SK-N-SH treated with all-trans-retinoic acid at 6 μM for 48 hours (cell line): ENCODE data around the gene SEC14L2.

Experiments used
- ARNTL ChIP-seq: fragments of 450-650 bp; formaldehyde crosslinking; IDR thresholded peaks from 2 replicates; pipeline ENCODE4 v1.5.0; 2020; ENCODE audit warnings: low read depth, mild to moderate bottlenecking, moderate library complexity, borderline replicate concordance
- ESRRG ChIP-seq: fragments of 250-450 bp; sonication (Bioruptor Pico); IDR thresholded peaks from 2 replicates; pipeline ENCODE4 v1.6.1; 2021; ENCODE audit warnings: mild to moderate bottlenecking
- ISL1 ChIP-seq: fragments of 250-450 bp; sonication (Bioruptor Pico); IDR thresholded peaks from 2 replicates; pipeline ENCODE4 v2.1.2; 2022; ENCODE audit warnings: mild to moderate bottlenecking, moderate library complexity
- OSR1 ChIP-seq: fragments of 250-450 bp; sonication (Bioruptor Pico); IDR thresholded peaks from 2 replicates; pipeline ENCODE4 v1.8.0; 2022; ENCODE audit warnings: moderate library complexity, mild to moderate bottlenecking, inconsistent platforms
- PPARA ChIP-seq: fragments of 250-450 bp; sonication (Bioruptor Pico); IDR thresholded peaks from 2 replicates; pipeline ENCODE4 v1.5.0; 2020; ENCODE audit warnings: mild to moderate bottlenecking, borderline replicate concordance
- TOX ChIP-seq: fragments of 250-450 bp; sonication (Bioruptor Pico); IDR thresholded peaks from 2 replicates; pipeline ENCODE4 v1.8.0; 2021; ENCODE audit warnings: mild to moderate bottlenecking, moderate library complexity, borderline replicate concordance
- ZC3H10 ChIP-seq: fragments of 250-450 bp; sonication (Bioruptor Pico); IDR thresholded peaks from 2 replicates; pipeline ENCODE4 v1.5.1; 2021; ENCODE audit warnings: mild to moderate bottlenecking, moderate library complexity
- ZFP3 ChIP-seq: fragments of 250-450 bp; sonication (Bioruptor Pico); IDR thresholded peaks from 2 replicates; pipeline ENCODE4 v1.5.0; 2020; ENCODE audit warnings: mild to moderate bottlenecking, moderate library complexity
- ZFP30 ChIP-seq: fragments of 450-650 bp; formaldehyde crosslinking; IDR thresholded peaks from 2 replicates; pipeline ENCODE4 v1.5.0; 2022; ENCODE audit warnings: mild to moderate bottlenecking, moderate library complexity
- TF ChIP-seq, protein P1 (sequence below): fragments of 250-450 bp; sonication (Bioruptor Pico); IDR thresholded peaks from 2 replicates; pipeline ENCODE4 v1.8.0; 2020; ENCODE audit warnings: mild to moderate bottlenecking, moderate library complexity, borderline replicate concordance
- TF ChIP-seq, protein P2 (sequence below): fragments of 250-450 bp; sonication (Bioruptor Pico); IDR thresholded peaks from 2 replicates; pipeline ENCODE4 v1.5.0; 2020; ENCODE audit warnings: mild to moderate bottlenecking, moderate library complexity

DNA sequence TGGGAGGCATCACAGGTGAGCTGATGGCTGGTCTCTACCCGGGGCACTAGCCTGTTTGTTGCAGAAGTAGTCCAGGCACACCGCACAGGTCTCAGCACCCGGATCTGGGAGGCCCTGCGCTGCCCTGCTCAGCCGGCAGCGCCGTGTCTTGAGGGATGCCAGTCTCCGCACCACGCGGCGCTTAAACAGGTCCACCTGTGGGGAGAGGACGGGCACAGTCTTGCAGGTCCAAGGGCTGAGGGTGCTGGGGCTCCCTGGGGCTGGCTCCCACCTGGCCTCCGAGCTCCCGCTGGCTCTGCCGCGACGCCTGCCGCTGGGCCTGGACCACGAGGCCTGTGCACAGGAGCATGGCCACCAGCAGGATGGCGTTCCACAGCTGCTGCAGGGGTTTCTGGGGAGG, 16.8 kb upstream of the SEC14L2 start:
- TF ChIP-seq PPARA (CRISPR knock-in tag) (no peak), ESRRG (CRISPR knock-in tag) (no peak), TOX (CRISPR knock-in tag) (no peak), ZFP3 (CRISPR knock-in tag) (no peak), ZC3H10 (CRISPR knock-in tag) (no peak), ISL1 (CRISPR knock-in tag) (no peak), ZFP30 (CRISPR knock-in tag) (no peak), OSR1 (no peak), ARNTL (CRISPR knock-in tag) (no peak)
- TF ChIP-seq, protein P1, sequence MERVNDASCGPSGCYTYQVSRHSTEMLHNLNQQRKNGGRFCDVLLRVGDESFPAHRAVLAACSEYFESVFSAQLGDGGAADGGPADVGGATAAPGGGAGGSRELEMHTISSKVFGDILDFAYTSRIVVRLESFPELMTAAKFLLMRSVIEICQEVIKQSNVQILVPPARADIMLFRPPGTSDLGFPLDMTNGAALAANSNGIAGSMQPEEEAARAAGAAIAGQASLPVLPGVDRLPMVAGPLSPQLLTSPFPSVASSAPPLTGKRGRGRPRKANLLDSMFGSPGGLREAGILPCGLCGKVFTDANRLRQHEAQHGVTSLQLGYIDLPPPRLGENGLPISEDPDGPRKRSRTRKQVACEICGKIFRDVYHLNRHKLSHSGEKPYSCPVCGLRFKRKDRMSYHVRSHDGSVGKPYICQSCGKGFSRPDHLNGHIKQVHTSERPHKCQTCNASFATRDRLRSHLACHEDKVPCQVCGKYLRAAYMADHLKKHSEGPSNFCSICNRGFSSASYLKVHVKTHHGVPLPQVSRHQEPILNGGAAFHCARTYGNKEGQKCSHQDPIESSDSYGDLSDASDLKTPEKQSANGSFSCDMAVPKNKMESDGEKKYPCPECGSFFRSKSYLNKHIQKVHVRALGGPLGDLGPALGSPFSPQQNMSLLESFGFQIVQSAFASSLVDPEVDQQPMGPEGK = no peak
- TF ChIP-seq, protein P2, sequence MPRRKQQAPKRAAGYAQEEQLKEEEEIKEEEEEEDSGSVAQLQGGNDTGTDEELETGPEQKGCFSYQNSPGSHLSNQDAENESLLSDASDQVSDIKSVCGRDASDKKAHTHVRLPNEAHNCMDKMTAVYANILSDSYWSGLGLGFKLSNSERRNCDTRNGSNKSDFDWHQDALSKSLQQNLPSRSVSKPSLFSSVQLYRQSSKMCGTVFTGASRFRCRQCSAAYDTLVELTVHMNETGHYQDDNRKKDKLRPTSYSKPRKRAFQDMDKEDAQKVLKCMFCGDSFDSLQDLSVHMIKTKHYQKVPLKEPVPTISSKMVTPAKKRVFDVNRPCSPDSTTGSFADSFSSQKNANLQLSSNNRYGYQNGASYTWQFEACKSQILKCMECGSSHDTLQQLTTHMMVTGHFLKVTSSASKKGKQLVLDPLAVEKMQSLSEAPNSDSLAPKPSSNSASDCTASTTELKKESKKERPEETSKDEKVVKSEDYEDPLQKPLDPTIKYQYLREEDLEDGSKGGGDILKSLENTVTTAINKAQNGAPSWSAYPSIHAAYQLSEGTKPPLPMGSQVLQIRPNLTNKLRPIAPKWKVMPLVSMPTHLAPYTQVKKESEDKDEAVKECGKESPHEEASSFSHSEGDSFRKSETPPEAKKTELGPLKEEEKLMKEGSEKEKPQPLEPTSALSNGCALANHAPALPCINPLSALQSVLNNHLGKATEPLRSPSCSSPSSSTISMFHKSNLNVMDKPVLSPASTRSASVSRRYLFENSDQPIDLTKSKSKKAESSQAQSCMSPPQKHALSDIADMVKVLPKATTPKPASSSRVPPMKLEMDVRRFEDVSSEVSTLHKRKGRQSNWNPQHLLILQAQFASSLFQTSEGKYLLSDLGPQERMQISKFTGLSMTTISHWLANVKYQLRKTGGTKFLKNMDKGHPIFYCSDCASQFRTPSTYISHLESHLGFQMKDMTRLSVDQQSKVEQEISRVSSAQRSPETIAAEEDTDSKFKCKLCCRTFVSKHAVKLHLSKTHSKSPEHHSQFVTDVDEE = no peak
